Measurements from ENCODE around the gene LOX.

LOX gene

DNA sequence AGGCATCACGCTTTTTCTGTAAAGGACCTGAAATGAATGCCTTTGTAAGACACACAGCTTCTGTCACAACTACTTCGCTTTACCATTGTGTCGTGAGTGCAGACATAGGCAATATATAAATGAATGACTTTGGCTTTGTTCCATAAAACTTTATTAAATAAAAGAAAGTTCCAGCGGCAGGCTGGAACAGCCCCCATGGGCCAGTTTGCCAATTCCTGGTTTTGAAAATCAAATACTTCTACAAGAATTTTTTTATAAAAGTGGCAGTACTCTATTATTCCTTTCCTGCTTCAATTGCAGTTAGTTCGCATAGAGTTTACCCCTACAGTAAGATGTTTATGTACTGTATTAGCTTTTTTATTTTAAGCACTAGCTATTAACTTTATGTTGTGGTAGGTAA, 62.6 kb downstream of the LOX start:
- DNase-seq (ENCODE audit: low read depth) = no peak
- H3K4me3 ChIP-seq (ENCODE audit: low read length) = no peak overlapping the region
- TF ChIP-seq, protein P1, sequence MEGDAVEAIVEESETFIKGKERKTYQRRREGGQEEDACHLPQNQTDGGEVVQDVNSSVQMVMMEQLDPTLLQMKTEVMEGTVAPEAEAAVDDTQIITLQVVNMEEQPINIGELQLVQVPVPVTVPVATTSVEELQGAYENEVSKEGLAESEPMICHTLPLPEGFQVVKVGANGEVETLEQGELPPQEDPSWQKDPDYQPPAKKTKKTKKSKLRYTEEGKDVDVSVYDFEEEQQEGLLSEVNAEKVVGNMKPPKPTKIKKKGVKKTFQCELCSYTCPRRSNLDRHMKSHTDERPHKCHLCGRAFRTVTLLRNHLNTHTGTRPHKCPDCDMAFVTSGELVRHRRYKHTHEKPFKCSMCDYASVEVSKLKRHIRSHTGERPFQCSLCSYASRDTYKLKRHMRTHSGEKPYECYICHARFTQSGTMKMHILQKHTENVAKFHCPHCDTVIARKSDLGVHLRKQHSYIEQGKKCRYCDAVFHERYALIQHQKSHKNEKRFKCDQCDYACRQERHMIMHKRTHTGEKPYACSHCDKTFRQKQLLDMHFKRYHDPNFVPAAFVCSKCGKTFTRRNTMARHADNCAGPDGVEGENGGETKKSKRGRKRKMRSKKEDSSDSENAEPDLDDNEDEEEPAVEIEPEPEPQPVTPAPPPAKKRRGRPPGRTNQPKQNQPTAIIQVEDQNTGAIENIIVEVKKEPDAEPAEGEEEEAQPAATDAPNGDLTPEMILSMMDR (IDR thresholded peaks at IDR 0.05; ENCODE audit: insufficient read depth, low read depth, low read length, missing control alignments) = no peak

DNA sequence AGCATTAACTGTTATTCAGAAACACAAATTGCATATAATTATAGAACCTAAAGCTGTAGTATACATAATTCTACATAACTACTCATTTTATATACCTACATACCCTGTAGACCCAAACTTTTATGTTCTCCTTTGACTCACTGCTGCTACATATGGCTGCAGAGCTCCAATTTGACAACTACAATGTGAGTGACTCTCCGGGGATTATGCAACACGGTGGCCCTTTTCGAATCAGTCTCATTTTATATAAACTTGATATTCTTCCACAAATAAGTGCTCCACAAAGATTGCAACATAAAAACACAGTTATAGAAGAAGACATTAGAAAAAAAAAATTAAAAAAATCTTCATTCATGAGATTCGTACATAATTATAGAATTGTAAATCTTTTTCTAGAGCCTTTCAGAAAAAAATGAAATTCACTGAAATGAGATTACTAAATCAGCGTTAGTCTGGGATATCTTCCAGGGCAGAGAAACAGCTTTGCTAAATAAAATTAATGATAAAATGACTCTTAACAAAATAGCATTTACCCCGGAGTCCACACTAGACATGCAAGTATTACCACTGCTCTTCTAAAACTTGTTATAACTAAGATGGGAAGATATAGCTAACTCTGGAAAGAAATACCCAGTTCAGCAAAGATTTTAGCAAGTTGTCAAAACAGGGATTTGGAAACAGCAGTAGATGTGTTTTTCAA, 63.7 kb downstream of the LOX start:
- no peak for DNase-seq (ENCODE audit: low read depth)
- TF ChIP-seq, protein P1 (IDR thresholded peaks at IDR 0.05; ENCODE audit: insufficient read depth, low read depth, low read length, missing control alignments) = no peak
- H3K4me3 ChIP-seq (ENCODE audit: low read length) = no peak overlapping the region
